ENCODE data around the gene TSC22D3. TPM values are rescaled to one million over a fixed set of nuclear protein-coding genes. Genes with fewer than 3 reads are reported as not detected.
A peak's percentile ranks its signal among the peaks of the same experiment; 100 is the strongest.

The TSC22D3 gene
- total RNA-seq, 4 donors from 2014 or later, result 101 to 786 (median 475) TPM

DNA sequence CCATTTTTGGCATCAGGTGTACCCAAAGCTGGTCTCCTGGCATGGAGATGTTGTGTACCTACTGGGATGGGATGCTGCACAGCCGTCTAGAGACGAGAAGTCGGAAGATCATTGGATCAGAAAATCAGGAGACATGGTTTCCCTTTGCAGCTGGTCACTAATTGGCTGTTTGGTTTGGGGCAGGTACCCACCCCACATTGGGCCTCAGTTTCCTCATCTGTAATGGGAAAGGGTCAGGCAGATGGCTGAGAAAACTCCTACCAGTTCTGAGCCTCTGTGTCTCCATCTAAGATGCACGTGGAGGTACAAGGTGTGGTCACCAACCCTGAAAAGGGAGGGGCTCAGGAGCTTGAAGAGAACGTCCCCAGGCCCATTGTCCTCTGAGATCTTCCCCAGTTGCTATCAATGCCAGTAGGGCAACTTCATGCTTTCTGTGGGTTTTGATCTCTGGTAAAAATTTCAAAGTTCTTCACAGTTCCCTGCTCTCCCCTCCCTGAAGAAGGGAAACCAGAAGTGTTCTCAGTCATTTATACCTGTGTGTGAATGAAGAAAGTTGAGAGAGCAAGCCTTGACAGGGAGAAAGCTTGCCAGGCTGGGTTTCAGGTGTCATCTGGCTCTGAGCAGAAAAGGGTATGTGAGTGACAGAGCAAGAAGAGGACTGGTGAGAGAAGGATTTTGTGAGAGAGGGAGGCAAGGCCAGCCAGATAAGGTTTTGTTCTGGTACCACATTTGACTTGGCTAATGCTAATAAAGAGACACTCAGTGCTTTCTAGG lies 15.1 kb downstream of the TSC22D3 start:
- no peaks in the 10 kb centered on the region for H3K36me3 ChIP-seq
- DNase-seq, result no peak
- no peak for TF ChIP-seq POLR2A (IDR thresholded peaks at IDR 0.05)
- H3K4me1 ChIP-seq, result no peaks in the 10 kb centered on the region
- H3K27me3 ChIP-seq, result no peaks in the 10 kb centered on the region
- no peak overlapping the region for H3K4me3 ChIP-seq
- intact Hi-C loops (cut with DNase I; ENCODE audit: low total_unique reads), result no loop called here
- H3K27ac ChIP-seq, result no peak overlapping the region
- H3K9me3 ChIP-seq, result no peaks in the 10 kb centered on the region

DNA sequence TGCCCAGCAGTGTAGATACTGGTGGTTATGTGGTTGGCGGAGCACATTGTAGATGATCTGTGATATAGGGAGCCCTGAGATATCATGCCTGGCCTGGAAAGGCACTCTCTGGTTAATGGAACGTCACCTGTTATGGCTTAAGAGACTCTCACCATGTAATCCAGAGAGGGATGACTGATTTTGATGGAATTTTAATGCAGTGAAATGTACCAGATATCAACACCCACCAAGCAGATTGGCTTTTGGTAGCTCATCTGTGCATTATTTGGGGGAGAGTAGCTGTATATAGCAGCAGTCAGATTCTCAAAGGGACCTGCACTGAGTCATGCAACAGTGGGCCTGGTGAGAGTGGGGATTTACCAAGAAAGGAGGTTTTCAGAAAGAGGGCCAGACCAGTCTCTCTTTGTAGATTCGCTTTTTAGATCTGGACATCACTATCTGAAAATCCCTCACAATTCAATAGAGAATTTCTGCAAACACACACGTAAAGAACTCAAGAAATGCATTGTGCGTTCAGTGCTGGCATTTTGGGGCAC lies 17.3 kb downstream of the TSC22D3 start:
- TF ChIP-seq, protein P1, sequence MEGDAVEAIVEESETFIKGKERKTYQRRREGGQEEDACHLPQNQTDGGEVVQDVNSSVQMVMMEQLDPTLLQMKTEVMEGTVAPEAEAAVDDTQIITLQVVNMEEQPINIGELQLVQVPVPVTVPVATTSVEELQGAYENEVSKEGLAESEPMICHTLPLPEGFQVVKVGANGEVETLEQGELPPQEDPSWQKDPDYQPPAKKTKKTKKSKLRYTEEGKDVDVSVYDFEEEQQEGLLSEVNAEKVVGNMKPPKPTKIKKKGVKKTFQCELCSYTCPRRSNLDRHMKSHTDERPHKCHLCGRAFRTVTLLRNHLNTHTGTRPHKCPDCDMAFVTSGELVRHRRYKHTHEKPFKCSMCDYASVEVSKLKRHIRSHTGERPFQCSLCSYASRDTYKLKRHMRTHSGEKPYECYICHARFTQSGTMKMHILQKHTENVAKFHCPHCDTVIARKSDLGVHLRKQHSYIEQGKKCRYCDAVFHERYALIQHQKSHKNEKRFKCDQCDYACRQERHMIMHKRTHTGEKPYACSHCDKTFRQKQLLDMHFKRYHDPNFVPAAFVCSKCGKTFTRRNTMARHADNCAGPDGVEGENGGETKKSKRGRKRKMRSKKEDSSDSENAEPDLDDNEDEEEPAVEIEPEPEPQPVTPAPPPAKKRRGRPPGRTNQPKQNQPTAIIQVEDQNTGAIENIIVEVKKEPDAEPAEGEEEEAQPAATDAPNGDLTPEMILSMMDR (IDR thresholded peaks at IDR 0.05), result no peak
- no peak for TF ChIP-seq POLR2A (IDR thresholded peaks at IDR 0.05)
- no peak overlapping the region for H3K4me3 ChIP-seq
- H3K9me3 ChIP-seq, result no peaks in the 10 kb centered on the region
- DNase-seq, result no peak
- H3K4me1 ChIP-seq, result no peaks in the 10 kb centered on the region
- intact Hi-C loops (cut with DNase I; ENCODE audit: low total_unique reads), result no loop called here
- no peaks in the 10 kb centered on the region for H3K36me3 ChIP-seq
- no peak overlapping the region for H3K27ac ChIP-seq
- H3K27me3 ChIP-seq, result no peaks in the 10 kb centered on the region

DNA sequence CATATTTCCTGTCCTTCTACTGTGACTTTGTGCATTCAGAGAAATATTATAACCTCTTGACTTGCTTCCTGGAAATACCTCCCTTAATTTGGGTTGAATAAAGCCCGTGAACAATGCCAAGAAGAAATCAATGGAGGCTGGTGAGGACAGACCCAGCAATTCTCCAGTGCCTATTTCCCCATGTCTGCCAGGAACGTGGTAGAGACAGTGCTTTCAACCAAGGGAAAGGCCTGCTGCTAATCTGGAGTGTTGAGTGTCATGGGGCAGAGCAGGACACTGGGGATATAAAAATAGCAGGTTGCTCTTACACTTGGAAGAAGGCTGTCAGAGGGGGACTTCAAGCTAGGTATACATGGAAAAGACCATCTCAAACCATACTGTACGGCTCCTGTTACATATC lies 19.9 kb downstream of the TSC22D3 start:
- H3K4me3 ChIP-seq, result no peak overlapping the region
- TF ChIP-seq, protein P1 (IDR thresholded peaks at IDR 0.05), result no peak
- no peak for TF ChIP-seq POLR2A (IDR thresholded peaks at IDR 0.05)
- no peak for DNase-seq
- no peaks in the 10 kb centered on the region for H3K27me3 ChIP-seq
- intact Hi-C loops (cut with DNase I; ENCODE audit: low total_unique reads), result no loop called here
- H3K27ac ChIP-seq, result no peak overlapping the region
- H3K9me3 ChIP-seq, result no peaks in the 10 kb centered on the region
- H3K4me1 ChIP-seq, result no peaks in the 10 kb centered on the region
- H3K36me3 ChIP-seq, result no peaks in the 10 kb centered on the region

DNA sequence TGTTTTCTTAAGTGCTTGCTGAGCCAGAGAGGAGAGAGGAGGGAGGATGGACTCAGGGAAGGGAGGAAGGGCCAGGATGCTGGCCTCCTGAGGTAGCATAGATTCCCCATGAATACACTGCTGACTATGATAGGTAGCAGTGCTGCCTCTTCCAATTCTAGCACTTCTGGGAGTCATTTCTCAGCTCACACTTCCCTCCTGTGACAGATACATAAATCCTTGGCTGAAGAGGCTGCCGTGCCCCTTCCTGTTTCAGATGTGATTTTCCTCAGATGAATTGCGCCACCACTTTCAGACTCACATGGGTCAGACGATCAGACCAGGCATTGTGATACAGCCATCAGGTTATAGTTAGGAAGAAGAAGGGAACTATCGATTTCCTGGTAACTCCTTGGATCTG lies 22.4 kb downstream of the TSC22D3 start:
- Histone ChIP-seq H3K9me3 (no peaks in the 10 kb centered on the region), H3K27me3 (no peaks in the 10 kb centered on the region), H3K4me3 (no peak overlapping the region), H3K36me3 (no peaks in the 10 kb centered on the region), H3K27ac (peak overlapping the region in 1 of 2 donors; percentile 2), H3K4me1 (no peaks in the 10 kb centered on the region)
- intact Hi-C loops (cut with DNase I; ENCODE audit: low total_unique reads), result no loop called here
- TF ChIP-seq, protein P1 (IDR thresholded peaks at IDR 0.05), result no peak
- no peak for TF ChIP-seq POLR2A (IDR thresholded peaks at IDR 0.05)
- no peak for DNase-seq

DNA sequence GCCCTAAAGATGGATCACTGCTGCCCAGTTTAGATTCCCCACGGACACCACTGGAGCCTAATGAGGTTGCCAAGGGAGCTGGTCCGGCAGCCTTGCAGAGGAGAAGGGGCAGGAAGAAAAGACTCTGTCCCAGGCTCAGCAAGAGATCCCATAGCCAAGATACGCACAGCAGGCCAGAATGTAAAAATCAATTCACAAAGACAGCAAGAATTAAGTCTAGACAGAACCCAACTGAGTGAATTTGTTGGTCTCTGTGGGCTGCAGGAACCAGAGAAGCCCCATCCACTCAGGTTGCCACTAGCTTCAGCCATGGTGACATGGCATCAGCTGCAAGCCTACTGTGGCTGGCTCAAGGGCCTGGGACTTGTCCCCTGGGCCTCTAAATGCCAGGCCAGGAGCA lies 22.9 kb downstream of the TSC22D3 start:
- Histone ChIP-seq H3K9me3 (no peaks in the 10 kb centered on the region), H3K4me1 (no peaks in the 10 kb centered on the region), H3K27ac (peak overlapping the region in 1 of 2 donors; percentile 2), H3K4me3 (no peak overlapping the region), H3K36me3 (no peaks in the 10 kb centered on the region), H3K27me3 (no peaks in the 10 kb centered on the region)
- intact Hi-C loops (cut with DNase I; ENCODE audit: low total_unique reads), result no loop called here
- TF ChIP-seq, protein P1 (IDR thresholded peaks at IDR 0.05), result no peak
- TF ChIP-seq POLR2A (IDR thresholded peaks at IDR 0.05), result no peak
- no peak for DNase-seq

Measured in uterus (tissue), 4 donors.